Upper lobe of right lung (tissue), 1 donor: ENCODE measurements around the gene USB1. TPM values are rescaled to one million over a fixed set of nuclear protein-coding genes. Genes with fewer than 3 reads are reported as not detected.

Source experiments
- ATAC-seq: fragments of 200-7000 bp; cut with Tn5 transposase; one replicate; pipeline ENCODE4 v1.9.1; 2020; ENCODE audit warnings: mild to moderate bottlenecking, moderate library complexity
- DNase-seq: peaks from one replicate; pipeline ENCODE4 v3.0.0-alpha.2; 2020
- H3K27ac ChIP-seq: fragments of 200-600 bp; one replicate; pipeline ENCODE4 v1.8.0; 2022
- H3K27me3 ChIP-seq: fragments of 200-600 bp; one replicate; pipeline ENCODE4 v1.8.0; 2022; ENCODE audit warnings: mild to moderate bottlenecking
- H3K36me3 ChIP-seq: fragments of 200-600 bp; one replicate; pipeline ENCODE4 v1.8.0; 2022
- H3K4me1 ChIP-seq: fragments of 200-600 bp; one replicate; pipeline ENCODE4 v1.8.0; 2022
- H3K4me3 ChIP-seq: fragments of 200-600 bp; one replicate; pipeline ENCODE4 v1.8.0; 2022; ENCODE audit warnings: mild to moderate bottlenecking
- H3K9me3 ChIP-seq: fragments of 200-600 bp; one replicate; pipeline ENCODE4 v1.8.0; 2022
- CTCF ChIP-seq: fragments of 200-600 bp; IDR thresholded peaks from one replicate; pipeline ENCODE4 v1.8.0; 2022; ENCODE audit warnings: antibody characterized with exemption
- intact Hi-C: fragments of 100-400 bp; cut with DNase I; formaldehyde crosslinking; loops from one replicate; pipeline ENCODE4 v1.11.0; 2022
- total RNA-seq: library from RNA; stranded (reverse); fragmentation: NEBNext Ultra II Directional; extraction: Animal tissue kit (Norgen Biotek cat#: 25700); gene quantifications from one replicate; pipeline ENCODE4 v1.2.1, GENCODE V29; 2021
- donor health status: DM: no; HTN: yes; CAD: no; lungs with severe emphysema.

USB1 gene
- total RNA-seq, 1 donor from 2014 or later, result 37.4 TPM

- intact Hi-C loops, result no loop called here
- H3K9me3 ChIP-seq, result no peaks in the 10 kb centered on the region
- H3K4me1 ChIP-seq, result no peaks in the 10 kb centered on the region
- H3K27ac ChIP-seq, result no peak overlapping the region
- no peak overlapping the region for H3K4me3 ChIP-seq
- TF ChIP-seq CTCF, result no peak
- no peaks in the 10 kb centered on the region for H3K27me3 ChIP-seq
- ATAC-seq (no peak), DNase-seq (peak; percentile 40)
- peaks cover 31% of the 10 kb centered on the region for H3K36me3 ChIP-seq
These were observed 39.9 kb downstream of the USB1 start for GRCh38 chr16:58040945-58041627.

GRCh38 chr16:58041628-58041955 is 40.4 kb downstream of the USB1 start:
- Histone ChIP-seq H3K27me3 (no peaks in the 10 kb centered on the region), H3K4me1 (peaks cover 1% of the 10 kb centered on the region), H3K27ac (no peak overlapping the region), H3K4me3 (no peak overlapping the region), H3K36me3 (peaks cover 31% of the 10 kb centered on the region), H3K9me3 (no peaks in the 10 kb centered on the region)
- DNase-seq (no peak), ATAC-seq (no peak)
- no peak for TF ChIP-seq CTCF
- intact Hi-C loops, result no loop called here

- Histone ChIP-seq H3K9me3 (no peaks in the 10 kb centered on the region), H3K4me3 (no peak overlapping the region), H3K36me3 (peaks cover 31% of the 10 kb centered on the region), H3K27me3 (no peaks in the 10 kb centered on the region), H3K4me1 (peaks cover 6% of the 10 kb centered on the region), H3K27ac (no peak overlapping the region)
- intact Hi-C loops, result no loop called here
- no peak for TF ChIP-seq CTCF
- no peak for ATAC-seq
- peak; percentile 51 for DNase-seq
These were observed 41.0 kb downstream of the USB1 start for GRCh38 chr16:58042001-58042885.

- Histone ChIP-seq H3K27ac (no peak overlapping the region), H3K9me3 (no peaks in the 10 kb centered on the region), H3K4me3 (no peak overlapping the region), H3K27me3 (no peaks in the 10 kb centered on the region), H3K36me3 (peaks cover 31% of the 10 kb centered on the region), H3K4me1 (peaks cover 14% of the 10 kb centered on the region)
- intact Hi-C loops, result no loop called here
- ATAC-seq (no peak), DNase-seq (no peak)
- no peak for TF ChIP-seq CTCF
These were observed 41.8 kb downstream of the USB1 start for GRCh38 chr16:58042886-58043515.

- intact Hi-C loops, result no loop called here
- H3K36me3 ChIP-seq, result peaks cover 30% of the 10 kb centered on the region
These were observed 42.5 kb downstream of the USB1 start for GRCh38 chr16:58043571-58044155.

More at GRCh38 chr16:58043571-58044155, 42.5 kb downstream of the USB1 start:
- ATAC-seq, result no peak
- Histone ChIP-seq H3K27ac (no peak overlapping the region), H3K9me3 (no peaks in the 10 kb centered on the region), H3K4me1 (peaks cover 17% of the 10 kb centered on the region), H3K27me3 (no peaks in the 10 kb centered on the region), H3K4me3 (no peak overlapping the region)
- no peak for TF ChIP-seq CTCF
- DNase-seq, result no peak
